Measurements from ENCODE around the gene ANO2.

The ANO2 gene

GRCh38 chr12:5792343-5792742 lies 152.7 kb downstream of the ANO2 start:
- peaks cover 5% of the 10 kb centered on the region for H3K4me1 Mint-ChIP-seq (ENCODE audit: low read depth)
- intact Hi-C loops (cut with micrococcal nuclease) = no loop called here
- H3K36me3 Mint-ChIP-seq (ENCODE audit: low read depth) = no peaks in the 10 kb centered on the region
- no peak overlapping the region for H3K4me3 Mint-ChIP-seq
- no peak overlapping the region for H3K27ac Mint-ChIP-seq
- peaks cover 10% of the 10 kb centered on the region for H3K27me3 Mint-ChIP-seq
- no peaks in the 10 kb centered on the region for H3K9me3 Mint-ChIP-seq

- no peak overlapping the region for H3K27ac Mint-ChIP-seq
- H3K4me1 Mint-ChIP-seq (ENCODE audit: low read depth) = no peaks in the 10 kb centered on the region
- no peaks in the 10 kb centered on the region for H3K9me3 Mint-ChIP-seq
- H3K4me3 Mint-ChIP-seq = no peak overlapping the region
- peaks cover 10% of the 10 kb centered on the region for H3K27me3 Mint-ChIP-seq
- intact Hi-C loops (cut with micrococcal nuclease) = no loop called here
- no peaks in the 10 kb centered on the region for H3K36me3 Mint-ChIP-seq (ENCODE audit: low read depth)
Measured at GRCh38 chr12:5789469-5789968, 155.5 kb downstream of the ANO2 start.

GRCh38 chr12:5787828-5788227 lies 157.2 kb downstream of the ANO2 start:
- H3K27ac Mint-ChIP-seq = no peak overlapping the region
- intact Hi-C loops (cut with micrococcal nuclease) = no loop called here
- no peaks in the 10 kb centered on the region for H3K4me1 Mint-ChIP-seq (ENCODE audit: low read depth)
- H3K4me3 Mint-ChIP-seq = no peak overlapping the region
- no peaks in the 10 kb centered on the region for H3K9me3 Mint-ChIP-seq
- H3K27me3 Mint-ChIP-seq = peaks cover 10% of the 10 kb centered on the region
- no peaks in the 10 kb centered on the region for H3K36me3 Mint-ChIP-seq (ENCODE audit: low read depth)

GRCh38 chr12:5785601-5786000 lies 159.5 kb downstream of the ANO2 start:
- H3K27me3 Mint-ChIP-seq = peaks cover 7% of the 10 kb centered on the region
- no peak overlapping the region for H3K4me3 Mint-ChIP-seq
- intact Hi-C loops (cut with micrococcal nuclease) = no loop called here
- no peaks in the 10 kb centered on the region for H3K4me1 Mint-ChIP-seq (ENCODE audit: low read depth)
- H3K27ac Mint-ChIP-seq = no peak overlapping the region
- no peaks in the 10 kb centered on the region for H3K9me3 Mint-ChIP-seq
- H3K36me3 Mint-ChIP-seq (ENCODE audit: low read depth) = no peaks in the 10 kb centered on the region

- no peaks in the 10 kb centered on the region for H3K27me3 Mint-ChIP-seq
- H3K27ac Mint-ChIP-seq = no peak overlapping the region
- H3K36me3 Mint-ChIP-seq (ENCODE audit: low read depth) = no peaks in the 10 kb centered on the region
Measured at GRCh38 chr12:5784462-5785130, 160.5 kb downstream of the ANO2 start.

GRCh38 chr12:5783289-5783920 lies 161.7 kb downstream of the ANO2 start:
- no peaks in the 10 kb centered on the region for H3K4me1 Mint-ChIP-seq (ENCODE audit: low read depth)
- H3K36me3 Mint-ChIP-seq (ENCODE audit: low read depth) = no peaks in the 10 kb centered on the region
- H3K9me3 Mint-ChIP-seq = no peaks in the 10 kb centered on the region
- intact Hi-C loops (cut with micrococcal nuclease) = no loop called here
- H3K27me3 Mint-ChIP-seq = peaks cover 2% of the 10 kb centered on the region
- no peak overlapping the region for H3K27ac Mint-ChIP-seq
- no peak overlapping the region for H3K4me3 Mint-ChIP-seq

More at GRCh38 chr12:5784462-5785130, 160.5 kb downstream of the ANO2 start:
- Mint-ChIP-seq H3K4me1 (ENCODE audit: low read depth) (no peaks in the 10 kb centered on the region), H3K9me3 (no peaks in the 10 kb centered on the region), H3K4me3 (no peak overlapping the region)
- intact Hi-C loops (cut with micrococcal nuclease) = no loop called here

- Mint-ChIP-seq H3K36me3 (ENCODE audit: low read depth) (no peaks in the 10 kb centered on the region), H3K9me3 (no peaks in the 10 kb centered on the region), H3K4me1 (ENCODE audit: low read depth) (no peaks in the 10 kb centered on the region), H3K4me3 (no peak overlapping the region), H3K27me3 (peaks cover 2% of the 10 kb centered on the region), H3K27ac (no peak overlapping the region)
- intact Hi-C loops (cut with micrococcal nuclease) = no loop called here
Measured at GRCh38 chr12:5780536-5780935, 164.5 kb downstream of the ANO2 start.

GRCh38 chr12:5779401-5779800 lies 165.7 kb downstream of the ANO2 start:
- no peak overlapping the region for H3K27ac Mint-ChIP-seq
- intact Hi-C loops (cut with micrococcal nuclease) = no loop called here
- H3K36me3 Mint-ChIP-seq (ENCODE audit: low read depth) = no peaks in the 10 kb centered on the region
- peaks cover 2% of the 10 kb centered on the region for H3K27me3 Mint-ChIP-seq
- H3K4me3 Mint-ChIP-seq = no peak overlapping the region
- no peaks in the 10 kb centered on the region for H3K9me3 Mint-ChIP-seq
- H3K4me1 Mint-ChIP-seq (ENCODE audit: low read depth) = no peaks in the 10 kb centered on the region

GRCh38 chr12:5778821-5779220 lies 166.2 kb downstream of the ANO2 start:
- H3K36me3 Mint-ChIP-seq (ENCODE audit: low read depth) = no peaks in the 10 kb centered on the region
- no peak overlapping the region for H3K27ac Mint-ChIP-seq
- H3K4me1 Mint-ChIP-seq (ENCODE audit: low read depth) = no peaks in the 10 kb centered on the region
- intact Hi-C loops (cut with micrococcal nuclease) = no loop called here
- peaks cover 4% of the 10 kb centered on the region for H3K27me3 Mint-ChIP-seq
- no peak overlapping the region for H3K4me3 Mint-ChIP-seq
- H3K9me3 Mint-ChIP-seq = no peaks in the 10 kb centered on the region

GRCh38 chr12:5777451-5777850 lies 167.6 kb downstream of the ANO2 start:
- H3K27ac Mint-ChIP-seq = no peak overlapping the region
- intact Hi-C loops (cut with micrococcal nuclease) = no loop called here
- no peaks in the 10 kb centered on the region for H3K36me3 Mint-ChIP-seq (ENCODE audit: low read depth)
- H3K9me3 Mint-ChIP-seq = no peaks in the 10 kb centered on the region
- no peaks in the 10 kb centered on the region for H3K4me1 Mint-ChIP-seq (ENCODE audit: low read depth)
- H3K4me3 Mint-ChIP-seq = no peak overlapping the region
- peaks cover 4% of the 10 kb centered on the region for H3K27me3 Mint-ChIP-seq

- Mint-ChIP-seq H3K27me3 (peaks cover 4% of the 10 kb centered on the region), H3K4me3 (no peak overlapping the region), H3K27ac (no peak overlapping the region), H3K9me3 (no peaks in the 10 kb centered on the region), H3K4me1 (ENCODE audit: low read depth) (no peaks in the 10 kb centered on the region), H3K36me3 (ENCODE audit: low read depth) (no peaks in the 10 kb centered on the region)
- intact Hi-C loops (cut with micrococcal nuclease) = no loop called here
Measured at GRCh38 chr12:5776091-5776490, 169.0 kb downstream of the ANO2 start.

GRCh38 chr12:5773550-5773949 lies 171.5 kb downstream of the ANO2 start:
- intact Hi-C loops (cut with micrococcal nuclease) = no loop called here
- H3K4me3 Mint-ChIP-seq = no peak overlapping the region
- H3K36me3 Mint-ChIP-seq (ENCODE audit: low read depth) = no peaks in the 10 kb centered on the region
- H3K4me1 Mint-ChIP-seq (ENCODE audit: low read depth) = no peaks in the 10 kb centered on the region
- peaks cover 4% of the 10 kb centered on the region for H3K27me3 Mint-ChIP-seq
- H3K9me3 Mint-ChIP-seq = no peaks in the 10 kb centered on the region
- H3K27ac Mint-ChIP-seq = no peak overlapping the region

GRCh38 chr12:5771756-5772155 lies 173.3 kb downstream of the ANO2 start:
- Mint-ChIP-seq H3K9me3 (no peaks in the 10 kb centered on the region), H3K27ac (no peak overlapping the region), H3K36me3 (ENCODE audit: low read depth) (no peaks in the 10 kb centered on the region), H3K4me3 (no peak overlapping the region), H3K4me1 (ENCODE audit: low read depth) (no peaks in the 10 kb centered on the region), H3K27me3 (peaks cover 4% of the 10 kb centered on the region)
- intact Hi-C loops (cut with micrococcal nuclease) = no loop called here

- no peaks in the 10 kb centered on the region for H3K4me1 Mint-ChIP-seq (ENCODE audit: low read depth)
- no peaks in the 10 kb centered on the region for H3K36me3 Mint-ChIP-seq (ENCODE audit: low read depth)
Measured at GRCh38 chr12:5770727-5771126, 174.3 kb downstream of the ANO2 start.

More at GRCh38 chr12:5770727-5771126, 174.3 kb downstream of the ANO2 start:
- Mint-ChIP-seq H3K9me3 (no peaks in the 10 kb centered on the region), H3K27me3 (peaks cover 4% of the 10 kb centered on the region), H3K27ac (no peak overlapping the region), H3K4me3 (no peak overlapping the region)
- intact Hi-C loops (cut with micrococcal nuclease) = no loop called here
